Measurements from ENCODE around the gene GUCY1A2.
A peak's percentile ranks its signal among the peaks of the same experiment; 100 is the strongest.
"Not testable (repeated sequence)": the region's sequence is repeated elsewhere in the genome, so short reads cannot be mapped to it uniquely, and the experiment has no call there.

Gene GUCY1A2

DNA sequence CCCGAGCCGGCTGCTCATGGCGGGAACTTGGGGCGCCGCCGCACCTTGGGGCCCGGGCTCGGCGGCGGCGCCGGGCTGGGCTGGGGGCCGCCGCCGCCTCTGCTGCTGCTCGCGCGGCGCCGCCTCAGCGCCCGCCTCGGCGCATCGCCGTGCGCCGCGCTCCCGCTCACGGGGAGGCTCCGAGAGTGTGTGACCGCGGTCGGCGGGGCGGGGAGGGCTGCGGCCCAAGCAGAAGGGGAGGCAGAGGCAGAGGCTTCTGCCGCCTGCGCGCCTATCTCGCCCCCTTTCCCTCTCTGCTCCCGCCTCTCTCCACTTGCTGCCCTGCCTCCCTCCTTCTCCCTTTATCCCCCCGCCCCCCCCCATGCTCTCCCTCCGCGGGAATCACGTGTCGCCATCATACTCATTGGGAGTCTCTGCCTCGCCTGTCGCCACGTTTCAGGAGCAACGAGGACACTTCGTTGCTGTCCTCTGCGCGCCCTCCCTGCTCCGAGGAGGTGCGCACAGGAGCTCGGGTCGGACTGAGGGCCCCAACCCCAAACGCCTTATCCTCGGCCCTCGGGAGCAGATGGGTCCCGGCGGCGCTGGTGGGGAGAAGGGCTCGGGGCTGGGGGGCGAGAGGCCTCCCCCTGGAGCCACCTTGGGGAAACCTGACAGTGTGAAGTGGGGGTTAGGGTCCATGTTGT lies at the start of gene GUCY1A2:
TSS of gene GUCY1A2 (minus strand) at position 258 of the 683 bp plus-strand sequence. CDS start 421 bp downstream, outside the sequence.
- DNase-seq (ENCODE audit: low read depth): no peak

GRCh38 chr11:107054391-107054790 lies 36.1 kb upstream of the GUCY1A2 start:
- no peak for DNase-seq (ENCODE audit: low read depth)

DNA sequence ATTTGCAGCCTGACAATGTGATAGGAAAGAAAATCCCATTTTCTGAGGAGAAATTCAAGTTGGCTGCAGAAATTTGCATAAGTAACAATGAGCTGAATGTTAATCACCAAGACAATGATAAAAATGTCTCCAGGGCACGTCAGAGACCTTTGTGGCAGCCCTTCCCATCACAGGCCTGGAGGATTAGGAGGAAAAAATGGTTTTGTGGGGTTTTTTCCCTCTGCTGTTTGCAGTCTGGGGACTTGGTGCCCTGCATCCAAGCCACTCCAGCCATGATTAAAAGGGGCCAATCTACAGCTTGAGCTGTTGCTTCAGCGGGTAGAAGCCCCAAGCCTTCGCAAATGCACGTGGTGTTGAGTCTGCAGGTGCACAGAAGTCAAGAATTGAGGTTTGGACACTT lies 33.1 kb upstream of the GUCY1A2 start:
- DNase-seq (ENCODE audit: low read depth): not testable (repeated sequence)

DNA sequence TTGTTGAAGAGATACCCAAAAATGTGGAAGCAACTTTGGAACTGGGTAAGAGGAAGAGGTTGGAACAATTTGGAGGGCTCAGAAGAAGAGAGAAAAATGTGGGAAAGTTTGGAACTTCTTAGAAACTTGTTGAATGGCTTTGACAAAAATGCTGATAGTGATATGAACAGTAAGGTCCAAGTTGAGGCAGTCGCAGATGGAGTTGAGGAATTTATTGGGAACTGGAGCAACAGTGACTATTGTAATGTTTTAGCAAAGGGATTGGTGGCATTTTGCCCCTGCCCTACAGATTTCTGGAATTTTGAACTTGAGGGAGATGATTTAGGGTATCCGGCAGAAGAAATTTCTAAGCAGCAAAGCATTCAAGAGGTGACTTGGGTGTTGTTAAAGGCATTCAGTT lies 32.6 kb upstream of the GUCY1A2 start:
- not testable (repeated sequence) for DNase-seq (ENCODE audit: low read depth)

- DNase-seq (ENCODE audit: low read depth): peak; percentile 7
Measured at GRCh38 chr11:107050121-107050520, 31.8 kb upstream of the GUCY1A2 start.

DNA sequence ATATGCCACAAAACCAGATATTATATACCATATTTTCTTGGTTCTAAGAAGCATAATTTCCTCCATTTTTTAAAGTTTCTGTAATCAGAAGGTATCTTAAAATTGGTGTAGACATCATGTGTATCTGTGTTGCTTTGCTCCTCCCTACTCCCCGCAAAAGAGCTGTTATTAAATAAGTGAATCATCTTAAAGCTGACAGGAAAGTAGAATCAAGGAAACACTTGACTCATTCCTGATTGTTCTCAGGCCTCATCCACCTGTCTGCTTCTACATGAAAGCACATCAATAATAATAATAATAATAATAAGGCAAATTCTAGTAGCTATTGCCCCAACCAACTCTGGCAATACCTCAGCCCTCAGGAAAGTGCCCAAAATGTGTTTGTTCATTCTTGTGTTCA lies 26.2 kb upstream of the GUCY1A2 start:
- DNase-seq (ENCODE audit: low read depth): peak; percentile 51

DNA sequence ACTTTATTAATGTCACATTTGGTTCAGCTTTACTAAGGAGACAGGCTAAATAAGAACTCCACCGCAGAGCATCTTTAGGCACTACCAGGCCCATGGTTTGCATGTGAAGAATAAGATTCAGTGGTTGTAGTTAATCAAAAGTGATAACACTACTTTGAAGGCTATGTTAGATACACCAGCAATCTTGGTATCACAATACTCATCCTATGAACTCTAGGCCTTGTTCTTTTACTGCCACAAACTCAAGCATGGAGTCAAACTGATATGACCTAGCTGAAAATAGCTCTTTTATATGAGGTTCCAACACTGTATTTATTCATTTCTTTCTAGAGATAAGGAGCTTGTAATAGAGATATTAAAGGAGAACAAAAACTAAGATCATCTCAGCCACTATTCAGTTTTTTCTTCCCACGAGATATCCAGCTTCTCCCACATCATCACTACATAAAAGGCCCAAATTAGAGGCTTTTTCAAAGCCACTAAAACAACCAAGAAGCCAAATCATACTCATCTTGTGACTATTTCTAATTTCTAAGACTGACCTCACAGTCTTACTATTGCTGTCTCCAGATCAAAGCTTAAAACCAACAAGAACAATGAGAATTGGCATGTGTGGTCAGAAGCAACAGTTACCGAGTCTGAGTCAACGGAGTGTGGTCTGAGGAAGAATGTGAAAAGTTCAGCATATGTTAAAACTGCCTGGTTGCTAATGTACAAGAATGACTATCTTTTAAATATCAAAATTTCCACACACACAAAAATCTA lies 25.1 kb upstream of the GUCY1A2 start:
- peak; percentile 98 for DNase-seq (ENCODE audit: low read depth)

DNA sequence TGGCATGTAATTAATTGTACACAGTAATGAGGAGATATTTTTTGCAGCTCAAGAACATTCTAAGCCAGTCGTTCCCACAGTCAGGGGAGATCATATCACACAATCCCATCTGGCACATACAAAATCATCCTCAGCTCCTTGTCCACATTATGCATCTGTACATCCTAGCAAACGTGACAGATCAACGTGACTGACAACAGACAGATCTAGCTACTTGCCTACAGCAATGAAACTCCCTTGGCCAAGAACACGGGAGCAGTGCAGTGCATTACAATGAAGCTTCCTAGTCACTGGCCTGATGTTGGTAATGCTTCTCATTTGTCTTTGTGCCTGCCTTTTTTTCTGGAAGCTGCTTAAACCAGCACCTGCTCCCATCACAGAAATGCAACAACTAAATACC lies 24.5 kb upstream of the GUCY1A2 start:
- no peak for DNase-seq (ENCODE audit: low read depth)

- peak; percentile 87 for DNase-seq (ENCODE audit: low read depth)
Measured at GRCh38 chr11:107041088-107041444, 22.8 kb upstream of the GUCY1A2 start.

GRCh38 chr11:107040433-107041087 lies 22.3 kb upstream of the GUCY1A2 start:
- DNase-seq (ENCODE audit: low read depth): peak; percentile 19

GRCh38 chr11:107025673-107026072 lies 7.4 kb upstream of the GUCY1A2 start:
- no peak for DNase-seq (ENCODE audit: low read depth)

DNA sequence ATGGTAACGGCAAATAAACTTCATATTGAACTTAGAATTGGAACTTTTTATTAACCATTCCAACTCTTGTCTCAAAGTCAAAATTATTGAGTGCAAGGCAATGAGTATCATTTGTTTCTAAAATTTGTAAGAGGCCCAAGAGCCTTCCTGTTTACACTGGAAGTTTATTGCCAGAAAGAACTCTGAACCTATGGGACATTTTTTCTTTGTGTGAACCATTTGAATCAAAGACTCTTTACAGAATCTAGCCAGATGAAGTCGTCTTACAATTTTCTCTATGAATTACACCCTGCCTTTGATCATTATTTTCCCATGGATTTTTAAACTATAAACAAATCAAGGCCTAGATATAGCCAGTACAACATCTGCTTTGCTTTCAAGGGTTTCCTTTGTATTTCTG lies 2.3 kb upstream of the GUCY1A2 start:
- no peak for DNase-seq (ENCODE audit: low read depth)

GRCh38 chr11:107018902-107019493 lies 722 bp upstream of the GUCY1A2 start:
- DNase-seq (ENCODE audit: low read depth): peak; percentile 83

DNA sequence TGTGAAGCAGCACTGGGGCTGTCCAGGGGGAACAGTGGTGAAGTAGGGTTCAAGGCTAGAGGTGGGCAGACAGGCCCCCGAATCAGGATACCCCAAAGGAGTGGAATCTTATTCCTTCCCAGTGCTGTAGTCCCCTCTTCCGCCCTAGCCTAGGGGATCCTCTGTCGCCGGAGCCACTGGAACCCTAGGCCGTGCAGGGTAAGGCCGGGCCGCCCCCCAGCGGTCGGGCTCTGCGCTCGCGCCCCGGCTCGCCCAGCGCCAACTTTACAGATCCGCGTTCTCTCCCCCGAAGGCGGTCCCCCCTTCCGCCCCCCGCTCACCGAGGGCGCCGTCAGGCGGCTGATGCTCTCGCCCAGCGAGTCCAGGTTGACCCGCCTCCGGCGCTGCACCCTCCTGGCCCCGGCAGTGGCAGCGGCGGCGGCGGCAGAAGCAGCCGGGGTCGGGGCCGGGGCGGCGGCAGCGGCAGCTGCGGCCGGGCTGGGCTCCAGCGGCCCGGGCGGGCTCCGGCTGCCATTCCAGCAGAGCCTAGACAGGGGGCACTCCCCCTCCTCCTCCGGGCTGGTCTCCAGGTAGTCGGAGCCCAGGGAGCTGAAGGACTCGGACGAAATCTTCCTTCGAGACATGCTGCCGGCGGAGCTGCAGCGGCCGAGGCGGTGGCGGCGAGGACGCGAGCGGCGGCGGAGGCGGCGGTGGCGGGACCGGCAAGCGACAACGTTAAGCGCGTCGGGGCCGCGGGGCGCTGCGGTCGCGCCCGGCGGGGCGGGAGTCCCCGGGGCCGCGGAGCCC lies 650 bp downstream of the GUCY1A2 start:
- peak; percentile 34 for DNase-seq (ENCODE audit: low read depth)

DNA sequence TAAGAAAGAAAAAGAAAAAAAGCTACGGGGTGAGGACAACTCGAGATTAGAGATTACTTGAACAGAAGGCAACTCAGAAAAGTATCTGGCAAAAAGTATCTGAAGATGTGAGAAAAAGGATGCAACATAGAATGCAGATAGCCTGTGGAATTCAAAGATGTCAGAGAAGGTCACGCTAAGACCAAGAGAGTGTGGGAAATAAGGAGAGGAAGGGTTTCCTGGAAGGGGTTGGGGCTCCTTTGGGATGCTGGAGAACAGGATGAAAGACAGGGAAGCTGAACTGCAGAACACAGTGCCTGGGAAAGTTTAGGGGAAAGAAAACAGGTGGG lies 1.2 kb downstream of the GUCY1A2 start:
- DNase-seq (ENCODE audit: low read depth): no peak

DNA sequence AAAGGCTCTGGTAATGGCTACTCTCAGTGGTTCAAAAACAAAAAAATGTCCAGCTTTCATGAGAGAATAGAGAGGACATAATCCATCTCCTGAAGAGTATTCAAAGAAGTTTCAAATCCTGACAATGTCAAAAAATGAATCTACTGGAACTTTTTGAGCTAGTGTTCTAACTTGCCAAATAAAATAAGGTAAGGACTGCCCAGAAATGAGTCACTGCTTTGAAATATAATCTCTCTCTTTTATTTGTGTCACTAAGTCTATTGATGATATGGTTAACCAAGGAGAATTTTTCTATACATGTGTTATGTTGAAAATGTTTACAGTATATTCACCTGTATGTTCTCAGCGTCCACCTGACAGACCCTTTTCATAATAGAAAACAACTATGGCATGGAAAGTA lies 3.4 kb downstream of the GUCY1A2 start:
- peak; percentile 40 for DNase-seq (ENCODE audit: low read depth)

DNA sequence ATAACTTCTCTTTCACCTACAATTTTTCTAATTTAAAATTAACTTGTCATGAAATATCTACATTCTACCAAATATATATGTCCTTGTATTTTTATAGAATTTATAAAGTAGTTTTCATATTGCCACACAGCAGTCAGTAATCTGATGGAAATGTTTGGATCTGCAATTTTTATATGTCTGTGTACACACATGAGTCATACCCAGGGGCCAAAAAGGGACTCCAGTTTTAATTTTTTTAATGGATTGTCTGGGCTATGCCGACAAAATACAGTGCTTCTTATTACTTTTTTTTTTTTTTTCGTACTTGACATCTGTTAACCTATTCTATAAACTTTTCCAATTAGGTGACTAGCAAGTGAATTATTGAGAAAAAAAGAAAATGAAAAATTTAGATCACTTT lies 6.3 kb downstream of the GUCY1A2 start:
- peak; percentile 41 for DNase-seq (ENCODE audit: low read depth)

- no peak for DNase-seq (ENCODE audit: low read depth)
Measured at GRCh38 chr11:107009190-107009589, 9.1 kb downstream of the GUCY1A2 start.

DNA sequence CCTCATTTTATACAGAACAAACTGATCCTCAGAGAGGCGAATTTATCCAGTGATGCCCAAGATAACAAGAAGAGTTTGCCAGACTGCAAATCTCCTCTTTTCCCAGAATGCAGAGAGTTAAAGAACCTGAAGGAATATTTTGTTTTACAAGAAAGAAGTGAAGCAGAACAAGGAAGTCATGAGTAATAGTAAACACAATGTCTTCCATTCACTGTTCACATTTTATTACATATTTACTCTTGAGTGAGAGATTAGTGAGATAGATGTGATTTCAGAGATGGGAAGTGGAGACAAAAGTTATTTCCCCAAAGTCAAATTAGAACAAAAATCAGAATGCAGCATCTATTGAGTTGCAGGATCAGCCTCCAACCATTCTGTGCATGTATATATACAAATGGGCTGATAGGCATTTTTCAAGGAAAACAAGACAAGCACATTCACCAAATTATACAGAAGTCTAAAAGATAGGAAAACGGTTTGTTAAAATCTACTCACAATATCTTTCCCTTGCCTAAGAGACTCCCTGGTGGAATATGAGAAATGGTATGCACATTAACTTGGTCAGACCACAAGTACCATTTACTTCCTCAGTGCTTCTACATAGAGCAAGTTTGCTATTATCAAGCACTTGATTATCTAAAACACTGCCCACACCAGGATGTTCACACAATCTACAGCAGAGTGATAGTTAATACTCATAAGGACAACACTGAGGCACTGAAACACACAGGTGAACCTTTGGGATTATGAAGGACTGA lies 12.0 kb downstream of the GUCY1A2 start:
- no peak for DNase-seq (ENCODE audit: low read depth)

DNA sequence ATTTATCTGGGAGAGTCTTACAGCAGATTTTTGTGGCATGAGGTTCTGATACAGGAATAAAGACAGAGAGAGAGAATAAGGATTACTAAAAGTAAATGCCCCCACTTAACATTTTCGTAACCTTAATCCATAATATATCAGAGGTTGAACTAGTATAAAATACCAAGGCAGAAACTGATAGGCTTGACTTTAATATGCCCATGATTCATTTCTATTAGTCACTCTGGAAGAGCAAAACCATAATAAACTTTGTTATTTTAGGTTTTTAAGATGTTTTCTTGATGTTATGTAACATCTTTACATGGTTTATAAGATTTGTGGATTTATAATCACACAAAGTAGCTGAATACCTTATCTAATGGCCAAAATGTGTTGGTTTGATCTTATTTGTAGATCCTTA lies 19.1 kb downstream of the GUCY1A2 start:
- DNase-seq (ENCODE audit: low read depth): no peak

DNA sequence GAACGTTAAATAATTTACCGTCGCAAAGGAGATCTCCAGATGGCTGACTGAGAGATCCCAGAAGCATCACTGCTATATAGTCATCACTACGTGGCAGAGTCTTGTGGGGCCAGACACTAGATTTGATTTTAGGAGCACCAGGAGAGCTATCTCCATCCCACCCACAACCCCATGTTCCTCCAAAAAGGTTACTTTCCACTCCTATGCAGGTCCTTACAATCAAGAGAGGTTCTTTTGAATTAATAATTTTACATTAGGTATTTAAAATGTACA lies 19.4 kb downstream of the GUCY1A2 start:
- DNase-seq (ENCODE audit: low read depth): no peak

Data from iris pigment epithelial cell (primary cell).